Activated CD8-positive, alpha-beta memory T cell treated with anti-CD3 and anti-CD28 coated beads for 48 hours (primary cell): ENCODE results near the gene CERS1.

Experiments used
- DNase-seq, 3 experiments: peaks; one replicate each; pipeline ENCODE4 v3.0.0-alpha.2; 2020; ENCODE audit warnings: low read depth in 2 of 3, low spot score in 2 of 3

The CERS1 gene

GRCh38 chr19:18895824-18896341, at the start of gene CERS1:
TSS of gene CERS1 (minus strand) at chr19:18896158. CDS start at chr19:18896072, 86 bp downstream.
- no peak for DNase-seq

- no peak for DNase-seq
Observed at GRCh38 chr19:18945297-18945696, 49.3 kb upstream of the CERS1 start.

- DNase-seq = no peak
Observed at GRCh38 chr19:18943465-18943864, 47.5 kb upstream of the CERS1 start.

GRCh38 chr19:18942692-18943091, 46.7 kb upstream of the CERS1 start:
- no peak for DNase-seq

GRCh38 chr19:18941628-18942354, 45.8 kb upstream of the CERS1 start:
- no peak for DNase-seq

- DNase-seq = peak; percentile 42 to 63 (median 47)
Observed at GRCh38 chr19:18940769-18941627, 45.0 kb upstream of the CERS1 start, which contains the start of gene HOMER3. TSS of gene HOMER3 (minus strand) at chr19:18941217. CDS start at chr19:18938982, 2,235 bp downstream.

- DNase-seq = no peak
Observed at GRCh38 chr19:18939922-18940768, 44.2 kb upstream of the CERS1 start.

GRCh38 chr19:18939163-18939562, 43.2 kb upstream of the CERS1 start:
- DNase-seq = no peak

- DNase-seq = no peak
Observed at GRCh38 chr19:18933297-18933696, 37.3 kb upstream of the CERS1 start.

- peak; percentile 48 to 75 (median 65) for DNase-seq
Observed at GRCh38 chr19:18932216-18932841, 36.4 kb upstream of the CERS1 start.

- DNase-seq = no peak
Observed at GRCh38 chr19:18931316-18932162, 35.6 kb upstream of the CERS1 start.

GRCh38 chr19:18929311-18929710, 33.4 kb upstream of the CERS1 start:
- DNase-seq = no peak

- DNase-seq = no peak
Observed at GRCh38 chr19:18928018-18928805, 32.3 kb upstream of the CERS1 start.

GRCh38 chr19:18924684-18925213, 28.8 kb upstream of the CERS1 start:
- no peak for DNase-seq

GRCh38 chr19:18922228-18922985, 26.4 kb upstream of the CERS1 start:
- DNase-seq = no peak

- DNase-seq = no peak
Observed at GRCh38 chr19:18921593-18921992, 25.6 kb upstream of the CERS1 start.

GRCh38 chr19:18920400-18920799, 24.4 kb upstream of the CERS1 start:
- no peak for DNase-seq

- no peak for DNase-seq
Observed at GRCh38 chr19:18919900-18920214, 23.9 kb upstream of the CERS1 start.
